Thyroid gland (tissue), 4 donors: ENCODE data around the gene TSPAN15.

Source experiments
- CTCF ChIP-seq, 6 experiments: fragments of 200-600 bp in 3 of 6; fragments of 450-650 bp in 3 of 6; sonication (generic) in 3 of 6; IDR thresholded peaks; one replicate each; pipeline ENCODE4 v1.5.1; 2016 to 2019; ENCODE audit warnings: antibody characterized with exemption in 6 of 6, mild to moderate bottlenecking in 2 of 6, inconsistent platforms in 1 of 6, moderate library complexity in 1 of 6
- POLR2A ChIP-seq, 2 donors: fragments of 450-650 bp; IDR thresholded peaks; one replicate each; pipeline ENCODE4 v1.6.1; 2017; ENCODE audit warnings: antibody characterized with exemption in 2 of 2, mild to moderate bottlenecking in 2 of 2, moderate library complexity in 1 of 2

DNA sequence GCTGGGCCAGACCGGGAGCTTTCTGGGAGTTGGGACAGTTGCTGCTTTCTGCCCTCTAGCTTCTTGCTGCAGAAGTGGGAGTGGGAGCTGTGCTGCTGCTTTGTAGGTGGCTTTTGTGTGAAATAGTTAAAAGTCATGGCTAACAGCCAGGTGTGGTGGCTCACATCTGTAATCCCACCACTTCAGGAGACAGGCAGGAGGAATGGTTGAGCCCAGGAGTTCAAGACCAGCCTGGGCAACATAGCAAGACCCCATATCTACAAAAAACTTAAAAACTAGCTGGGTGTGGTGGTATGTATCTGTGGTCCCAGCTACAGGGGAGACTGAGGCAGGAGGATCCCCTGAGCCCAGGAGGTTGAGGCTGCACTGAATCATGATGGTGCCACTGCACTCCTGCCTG, 48.2 kb upstream of the TSPAN15 start:
- TF ChIP-seq POLR2A (IDR thresholded peaks at IDR 0.05) = no peak
- no peak for TF ChIP-seq CTCF (IDR thresholded peaks at IDR 0.05)
